ENCODE measurements around the gene EPHA5. TPM values are rescaled to one million over a fixed set of nuclear protein-coding genes. Genes with fewer than 3 reads are reported as not detected.

Gene EPHA5
- total and polyA plus RNA-seq, 2 donors: 0.05 TPM

- DNase-seq (ENCODE audit: low read depth in 6 of 9, low spot score in 9 of 9): no peak
- Histone ChIP-seq H3K27me3 (ENCODE audit: control insufficient read depth in 2 of 2, insufficient read depth in 1 of 2, low read length in 1 of 2) (no peaks in the 10 kb centered on the region), H3K27ac (ENCODE audit: low read depth in 1 of 2, low read length in 1 of 2) (no peak overlapping the region), H3K36me3 (ENCODE audit: control insufficient read depth in 2 of 2, insufficient read depth in 2 of 2, low read length in 1 of 2) (no peaks in the 10 kb centered on the region), H3K4me1 (ENCODE audit: control insufficient read depth in 2 of 2, insufficient read depth in 2 of 2, low read length in 2 of 2) (no peaks in the 10 kb centered on the region), H3K4me3 (ENCODE audit: low read length in 2 of 2) (no peak overlapping the region), H3K9me3 (ENCODE audit: control insufficient read depth in 2 of 2, insufficient read depth in 1 of 2, low read length in 1 of 2) (no peaks in the 10 kb centered on the region)
- 95% methylated on average over 1 of the region's 1 CpG for WGBS
These were observed 72.6 kb downstream of the EPHA5 start for GRCh38 chr4:65597697-65598096.

GRCh38 chr4:65592089-65592488 is 78.2 kb downstream of the EPHA5 start:
- H3K27ac ChIP-seq (ENCODE audit: low read depth in 1 of 2, low read length in 1 of 2): no peak overlapping the region
- no peak for DNase-seq (ENCODE audit: low read depth in 6 of 9, low spot score in 9 of 9)
- no peaks in the 10 kb centered on the region for H3K27me3 ChIP-seq (ENCODE audit: control insufficient read depth in 2 of 2, insufficient read depth in 1 of 2, low read length in 1 of 2)
- H3K9me3 ChIP-seq (ENCODE audit: control insufficient read depth in 2 of 2, insufficient read depth in 1 of 2, low read length in 1 of 2): no peaks in the 10 kb centered on the region
- WGBS: 49% methylated on average over 3 of the region's 3 CpGs
- no peak overlapping the region for H3K4me3 ChIP-seq (ENCODE audit: low read length in 2 of 2)
- H3K36me3 ChIP-seq (ENCODE audit: control insufficient read depth in 2 of 2, insufficient read depth in 2 of 2, low read length in 1 of 2): no peaks in the 10 kb centered on the region
- no peaks in the 10 kb centered on the region for H3K4me1 ChIP-seq (ENCODE audit: control insufficient read depth in 2 of 2, insufficient read depth in 2 of 2, low read length in 2 of 2)

- 70% methylated on average over 2 of the region's 2 CpGs for WGBS
- no peak for DNase-seq (ENCODE audit: low read depth in 6 of 9, low spot score in 9 of 9)
- Histone ChIP-seq H3K27ac (ENCODE audit: low read depth in 1 of 2, low read length in 1 of 2) (no peak overlapping the region), H3K9me3 (ENCODE audit: control insufficient read depth in 2 of 2, insufficient read depth in 1 of 2, low read length in 1 of 2) (no peaks in the 10 kb centered on the region), H3K4me3 (ENCODE audit: low read length in 2 of 2) (no peak overlapping the region), H3K36me3 (ENCODE audit: control insufficient read depth in 2 of 2, insufficient read depth in 2 of 2, low read length in 1 of 2) (no peaks in the 10 kb centered on the region), H3K4me1 (ENCODE audit: control insufficient read depth in 2 of 2, insufficient read depth in 2 of 2, low read length in 2 of 2) (no peaks in the 10 kb centered on the region), H3K27me3 (ENCODE audit: control insufficient read depth in 2 of 2, insufficient read depth in 1 of 2, low read length in 1 of 2) (no peaks in the 10 kb centered on the region)
These were observed 80.4 kb downstream of the EPHA5 start for GRCh38 chr4:65589921-65590320.

GRCh38 chr4:65589331-65589730 is 81.0 kb downstream of the EPHA5 start:
- H3K27ac ChIP-seq (ENCODE audit: low read depth in 1 of 2, low read length in 1 of 2): no peak overlapping the region
- 88% methylated on average over 1 of the region's 1 CpG for WGBS
- no peaks in the 10 kb centered on the region for H3K27me3 ChIP-seq (ENCODE audit: control insufficient read depth in 2 of 2, insufficient read depth in 1 of 2, low read length in 1 of 2)
- H3K9me3 ChIP-seq (ENCODE audit: control insufficient read depth in 2 of 2, insufficient read depth in 1 of 2, low read length in 1 of 2): no peaks in the 10 kb centered on the region
- no peak overlapping the region for H3K4me3 ChIP-seq (ENCODE audit: low read length in 2 of 2)
- DNase-seq (ENCODE audit: low read depth in 6 of 9, low spot score in 9 of 9): no peak
- no peaks in the 10 kb centered on the region for H3K4me1 ChIP-seq (ENCODE audit: control insufficient read depth in 2 of 2, insufficient read depth in 2 of 2, low read length in 2 of 2)
- no peaks in the 10 kb centered on the region for H3K36me3 ChIP-seq (ENCODE audit: control insufficient read depth in 2 of 2, insufficient read depth in 2 of 2, low read length in 1 of 2)

GRCh38 chr4:65580551-65580950 is 89.7 kb downstream of the EPHA5 start:
- 83% methylated on average over 1 of the region's 1 CpG for WGBS
- H3K4me3 ChIP-seq (ENCODE audit: low read length in 2 of 2): no peak overlapping the region
- H3K27ac ChIP-seq (ENCODE audit: low read depth in 1 of 2, low read length in 1 of 2): no peak overlapping the region
- no peaks in the 10 kb centered on the region for H3K27me3 ChIP-seq (ENCODE audit: control insufficient read depth in 2 of 2, insufficient read depth in 1 of 2, low read length in 1 of 2)
- H3K36me3 ChIP-seq (ENCODE audit: control insufficient read depth in 2 of 2, insufficient read depth in 2 of 2, low read length in 1 of 2): no peaks in the 10 kb centered on the region
- DNase-seq (ENCODE audit: low read depth in 6 of 9, low spot score in 9 of 9): no peak
- no peaks in the 10 kb centered on the region for H3K9me3 ChIP-seq (ENCODE audit: control insufficient read depth in 2 of 2, insufficient read depth in 1 of 2, low read length in 1 of 2)
- H3K4me1 ChIP-seq (ENCODE audit: control insufficient read depth in 2 of 2, insufficient read depth in 2 of 2, low read length in 2 of 2): no peaks in the 10 kb centered on the region

GRCh38 chr4:65566473-65566872 is 103.8 kb downstream of the EPHA5 start:
- no peak for DNase-seq (ENCODE audit: low read depth in 6 of 9, low spot score in 9 of 9)
- H3K27me3 ChIP-seq (ENCODE audit: control insufficient read depth in 2 of 2, insufficient read depth in 1 of 2, low read length in 1 of 2): no peaks in the 10 kb centered on the region
- H3K4me1 ChIP-seq (ENCODE audit: control insufficient read depth in 2 of 2, insufficient read depth in 2 of 2, low read length in 2 of 2): no peaks in the 10 kb centered on the region
- H3K9me3 ChIP-seq (ENCODE audit: control insufficient read depth in 2 of 2, insufficient read depth in 1 of 2, low read length in 1 of 2): no peaks in the 10 kb centered on the region
- no peaks in the 10 kb centered on the region for H3K36me3 ChIP-seq (ENCODE audit: control insufficient read depth in 2 of 2, insufficient read depth in 2 of 2, low read length in 1 of 2)
- WGBS: 83% methylated on average over 2 of the region's 2 CpGs
- no peak overlapping the region for H3K4me3 ChIP-seq (ENCODE audit: low read length in 2 of 2)
- no peak overlapping the region for H3K27ac ChIP-seq (ENCODE audit: low read depth in 1 of 2, low read length in 1 of 2)

- Histone ChIP-seq H3K27me3 (ENCODE audit: control insufficient read depth in 2 of 2, insufficient read depth in 1 of 2, low read length in 1 of 2) (no peaks in the 10 kb centered on the region), H3K4me3 (ENCODE audit: low read length in 2 of 2) (no peak overlapping the region), H3K36me3 (ENCODE audit: control insufficient read depth in 2 of 2, insufficient read depth in 2 of 2, low read length in 1 of 2) (no peaks in the 10 kb centered on the region), H3K9me3 (ENCODE audit: control insufficient read depth in 2 of 2, insufficient read depth in 1 of 2, low read length in 1 of 2) (no peaks in the 10 kb centered on the region), H3K4me1 (ENCODE audit: control insufficient read depth in 2 of 2, insufficient read depth in 2 of 2, low read length in 2 of 2) (no peaks in the 10 kb centered on the region), H3K27ac (ENCODE audit: low read depth in 1 of 2, low read length in 1 of 2) (no peak overlapping the region)
- WGBS: 43% methylated on average over 2 of the region's 2 CpGs
- no peak for DNase-seq (ENCODE audit: low read depth in 6 of 9, low spot score in 9 of 9)
These were observed 109.1 kb downstream of the EPHA5 start for GRCh38 chr4:65561164-65561563.

- H3K27me3 ChIP-seq (ENCODE audit: control insufficient read depth in 2 of 2, insufficient read depth in 1 of 2, low read length in 1 of 2): no peaks in the 10 kb centered on the region
- no peaks in the 10 kb centered on the region for H3K36me3 ChIP-seq (ENCODE audit: control insufficient read depth in 2 of 2, insufficient read depth in 2 of 2, low read length in 1 of 2)
- H3K4me1 ChIP-seq (ENCODE audit: control insufficient read depth in 2 of 2, insufficient read depth in 2 of 2, low read length in 2 of 2): no peaks in the 10 kb centered on the region
- no peaks in the 10 kb centered on the region for H3K9me3 ChIP-seq (ENCODE audit: control insufficient read depth in 2 of 2, insufficient read depth in 1 of 2, low read length in 1 of 2)
- DNase-seq (ENCODE audit: low read depth in 6 of 9, low spot score in 9 of 9): no peak
- H3K4me3 ChIP-seq (ENCODE audit: low read length in 2 of 2): no peak overlapping the region
- WGBS: 34% methylated on average over 4 of the region's 4 CpGs
- no peak overlapping the region for H3K27ac ChIP-seq (ENCODE audit: low read depth in 1 of 2, low read length in 1 of 2)
These were observed 111.0 kb downstream of the EPHA5 start for GRCh38 chr4:65559270-65559669.

GRCh38 chr4:65552057-65552456 is 118.2 kb downstream of the EPHA5 start:
- H3K27me3 ChIP-seq (ENCODE audit: control insufficient read depth in 2 of 2, insufficient read depth in 1 of 2, low read length in 1 of 2): no peaks in the 10 kb centered on the region
- H3K36me3 ChIP-seq (ENCODE audit: control insufficient read depth in 2 of 2, insufficient read depth in 2 of 2, low read length in 1 of 2): no peaks in the 10 kb centered on the region
- H3K4me1 ChIP-seq (ENCODE audit: control insufficient read depth in 2 of 2, insufficient read depth in 2 of 2, low read length in 2 of 2): no peaks in the 10 kb centered on the region
- no peak for DNase-seq (ENCODE audit: low read depth in 6 of 9, low spot score in 9 of 9)
- no peak overlapping the region for H3K4me3 ChIP-seq (ENCODE audit: low read length in 2 of 2)
- no peak overlapping the region for H3K27ac ChIP-seq (ENCODE audit: low read depth in 1 of 2, low read length in 1 of 2)
- H3K9me3 ChIP-seq (ENCODE audit: control insufficient read depth in 2 of 2, insufficient read depth in 1 of 2, low read length in 1 of 2): no peaks in the 10 kb centered on the region
- 89% methylated on average over 8 of the region's 8 CpGs for WGBS

- Histone ChIP-seq H3K36me3 (ENCODE audit: control insufficient read depth in 2 of 2, insufficient read depth in 2 of 2, low read length in 1 of 2) (no peaks in the 10 kb centered on the region), H3K4me1 (ENCODE audit: control insufficient read depth in 2 of 2, insufficient read depth in 2 of 2, low read length in 2 of 2) (no peaks in the 10 kb centered on the region), H3K4me3 (ENCODE audit: low read length in 2 of 2) (no peak overlapping the region), H3K27ac (ENCODE audit: low read depth in 1 of 2, low read length in 1 of 2) (no peak overlapping the region), H3K9me3 (ENCODE audit: control insufficient read depth in 2 of 2, insufficient read depth in 1 of 2, low read length in 1 of 2) (no peaks in the 10 kb centered on the region), H3K27me3 (ENCODE audit: control insufficient read depth in 2 of 2, insufficient read depth in 1 of 2, low read length in 1 of 2) (no peaks in the 10 kb centered on the region)
- WGBS: 92% methylated on average over 11 of the region's 11 CpGs
- DNase-seq (ENCODE audit: low read depth in 6 of 9, low spot score in 9 of 9): no peak
These were observed 119.8 kb downstream of the EPHA5 start for GRCh38 chr4:65550500-65550899.

Measured in thymus (tissue), 11 donors.